GM19452 (cell line): ENCODE results near the gene TEX2.
"Not testable (repeated sequence)": the region's sequence is repeated elsewhere in the genome, so short reads cannot be mapped to it uniquely, and the experiment has no call there.

Source experiments
- ATAC-seq: cut with Tn5 transposase; IDR thresholded peaks from one replicate; pipeline ENCODE4 v1.9.1; 2021; ENCODE audit not compliant: unreplicated experiment

Gene TEX2

GRCh38 chr17:64214950-64215349, 48.1 kb downstream of the TEX2 start:
- no peak for ATAC-seq

- no peak for ATAC-seq
Measured at GRCh38 chr17:64213995-64214811, 48.9 kb downstream of the TEX2 start.

DNA sequence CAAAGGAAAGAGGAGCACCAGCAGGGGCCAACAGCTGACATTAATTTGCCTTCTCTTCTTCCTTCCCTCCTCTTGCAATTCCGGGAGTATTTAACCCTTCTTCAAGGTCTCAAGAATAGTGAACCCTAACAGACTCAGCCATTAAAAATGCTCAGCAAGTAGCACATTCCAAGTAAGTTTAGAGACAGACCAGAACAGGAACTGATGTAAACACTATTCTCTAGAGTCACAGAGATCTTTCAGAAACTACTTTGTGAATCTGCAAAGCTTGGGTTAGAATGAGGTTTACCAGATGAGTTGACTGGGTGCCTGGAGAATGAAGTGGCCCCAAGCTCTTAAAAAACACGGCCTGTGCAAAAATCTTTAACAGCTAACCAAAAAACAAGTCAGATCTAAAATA, 50.9 kb downstream of the TEX2 start:
- no peak for ATAC-seq

- ATAC-seq: no peak
Measured at GRCh38 chr17:64209983-64210382, 53.1 kb downstream of the TEX2 start.

- no peak for ATAC-seq
Measured at GRCh38 chr17:64209356-64209941, 53.6 kb downstream of the TEX2 start.

- not testable (repeated sequence) for ATAC-seq
Measured at GRCh38 chr17:64208656-64209055, 54.4 kb downstream of the TEX2 start.

GRCh38 chr17:64205804-64206203, 57.3 kb downstream of the TEX2 start:
- no peak for ATAC-seq

GRCh38 chr17:64203630-64204029, 59.4 kb downstream of the TEX2 start:
- no peak for ATAC-seq

GRCh38 chr17:64202683-64203344, 60.2 kb downstream of the TEX2 start:
- ATAC-seq: no peak

- ATAC-seq: no peak
Measured at GRCh38 chr17:64200080-64201032, 62.7 kb downstream of the TEX2 start.

DNA sequence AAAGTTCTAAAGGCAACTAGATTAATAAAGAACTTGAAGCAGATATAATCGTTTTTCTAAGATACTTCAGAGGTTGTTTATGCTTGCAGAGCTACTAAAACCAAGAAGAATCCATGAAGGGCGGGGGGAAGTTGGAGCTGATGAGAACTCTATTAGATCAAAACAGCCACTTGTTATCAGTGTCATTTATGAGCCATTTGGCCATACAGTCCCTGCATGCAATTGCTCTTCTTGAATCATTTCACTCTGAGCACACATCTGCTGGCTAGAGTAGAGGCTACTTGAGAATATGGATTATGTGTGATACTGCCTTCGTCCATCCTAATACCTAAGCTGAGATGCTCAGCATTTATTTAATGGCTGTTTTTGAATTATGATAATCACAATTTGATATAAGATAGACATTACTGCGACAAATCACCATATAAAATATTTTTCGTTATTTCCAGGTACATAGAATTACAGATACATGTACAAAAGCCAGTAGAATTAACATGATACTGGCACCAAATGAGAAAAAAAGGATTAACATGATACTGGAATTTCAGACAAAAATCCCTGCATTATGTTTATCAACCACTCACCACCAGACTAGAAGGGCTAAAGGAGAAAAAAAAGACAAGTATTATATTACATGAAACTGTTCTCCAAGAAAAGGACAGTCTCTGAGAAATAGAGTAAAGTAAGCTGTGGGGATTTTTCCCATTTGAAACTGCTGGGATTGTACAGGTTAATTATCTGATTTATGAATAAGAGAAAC, 64.5 kb downstream of the TEX2 start:
- no peak for ATAC-seq

- ATAC-seq: no peak
Measured at GRCh38 chr17:64196601-64197000, 66.5 kb downstream of the TEX2 start.

- no peak for ATAC-seq
Measured at GRCh38 chr17:64193561-64193960, 69.5 kb downstream of the TEX2 start.

DNA sequence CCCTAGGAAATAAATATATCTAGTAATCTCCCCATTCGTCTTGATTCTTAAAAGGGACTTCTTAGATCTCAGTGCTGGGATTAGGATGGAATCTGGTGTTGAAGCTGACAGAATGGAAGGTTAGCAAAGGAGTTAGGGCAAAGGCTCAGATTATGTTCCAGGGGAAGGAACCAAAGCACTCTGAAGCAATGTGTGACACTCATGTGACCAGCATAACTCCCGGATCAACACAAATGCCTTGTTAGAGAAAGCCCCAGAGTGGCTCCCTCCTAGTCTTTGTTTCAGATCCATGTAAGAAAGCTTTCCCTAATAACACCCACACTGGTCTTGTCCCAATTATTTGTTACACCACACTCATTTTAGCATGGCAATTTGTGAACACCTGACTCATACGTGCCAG, 70.5 kb downstream of the TEX2 start:
- ATAC-seq: no peak

- ATAC-seq: no peak
Measured at GRCh38 chr17:64190472-64190871, 72.6 kb downstream of the TEX2 start.

DNA sequence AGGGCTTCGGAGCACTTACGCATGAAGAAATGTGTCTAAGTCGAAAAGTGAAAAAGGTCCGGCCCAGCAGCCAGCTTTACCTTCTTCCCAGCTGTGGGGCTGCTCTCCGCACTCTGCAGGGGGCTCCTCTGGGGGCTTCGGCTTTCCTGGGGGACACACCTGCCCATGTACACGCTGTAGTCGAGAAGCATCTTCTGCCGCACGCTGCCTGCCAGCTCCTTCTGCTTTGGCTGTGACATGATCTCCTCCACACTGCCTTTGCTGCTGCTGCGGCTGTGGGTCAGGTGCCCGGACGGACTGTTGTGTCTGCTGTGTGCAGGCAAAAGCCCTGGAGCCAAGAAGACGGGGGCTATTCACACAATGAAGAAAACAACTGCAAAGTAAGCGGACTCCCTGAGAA, 75.0 kb downstream of the TEX2 start:
- ATAC-seq: no peak

- ATAC-seq: no peak
Measured at GRCh38 chr17:64187093-64187895, 75.8 kb downstream of the TEX2 start.

GRCh38 chr17:64186171-64187092, 76.6 kb downstream of the TEX2 start:
- ATAC-seq: no peak
